Mononuclear cell (primary cell): ENCODE data around the gene RPTN. TPM values are rescaled to one million over a fixed set of nuclear protein-coding genes. Genes with fewer than 3 reads are reported as not detected.

Source experiments
- H3K27me3 ChIP-seq: 2 replicates; pipeline ENCODE4 v1.6.0; 2011; ENCODE audit warnings: low read length, control low read depth; ENCODE audit not compliant: insufficient read depth
- H3K4me1 ChIP-seq: 2 replicates; pipeline ENCODE4 v1.5.1; 2011; ENCODE audit warnings: mild to moderate bottlenecking, low read length, control low read depth; ENCODE audit not compliant: insufficient read depth
- H3K4me3 ChIP-seq: 2 replicates; pipeline ENCODE4 v1.5.1; 2011; ENCODE audit warnings: mild to moderate bottlenecking, low read length, moderate library complexity
- H3K9me3 ChIP-seq: 2 replicates; pipeline ENCODE4 v1.5.1; 2011; ENCODE audit warnings: low read depth, mild to moderate bottlenecking, control low read depth, low read length
- total RNA-seq: library from RNA; depleted of rRNA; stranded (reverse); fragments of >200 nt; gene quantifications from one replicate; pipeline ENCODE4 v1.2.3, GENCODE V29; 2012

The RPTN gene
- total RNA-seq, 1 donor: not detected

- H3K27me3 ChIP-seq: peaks cover 96% of the 10 kb centered on the region
- H3K4me3 ChIP-seq: no peak overlapping the region
- H3K9me3 ChIP-seq: no peaks in the 10 kb centered on the region
- peaks cover 56% of the 10 kb centered on the region for H3K4me1 ChIP-seq
Observed at GRCh38 chr1:152109998-152110294, 49.1 kb downstream of the RPTN start.

GRCh38 chr1:152109231-152109997 is 49.6 kb downstream of the RPTN start:
- H3K4me3 ChIP-seq: no peak overlapping the region
- no peaks in the 10 kb centered on the region for H3K9me3 ChIP-seq
- peaks cover 56% of the 10 kb centered on the region for H3K4me1 ChIP-seq
- H3K27me3 ChIP-seq: peaks cover 96% of the 10 kb centered on the region

- H3K4me3 ChIP-seq: no peak overlapping the region
- peaks cover 56% of the 10 kb centered on the region for H3K4me1 ChIP-seq
- H3K27me3 ChIP-seq: peaks cover 96% of the 10 kb centered on the region
- H3K9me3 ChIP-seq: no peaks in the 10 kb centered on the region
Observed at GRCh38 chr1:152108882-152109222, 50.2 kb downstream of the RPTN start.

GRCh38 chr1:152107984-152108881 is 50.8 kb downstream of the RPTN start:
- Histone ChIP-seq H3K9me3 (no peaks in the 10 kb centered on the region), H3K27me3 (peaks cover 95% of the 10 kb centered on the region), H3K4me1 (peaks cover 56% of the 10 kb centered on the region), H3K4me3 (no peak overlapping the region)

- H3K27me3 ChIP-seq: peaks cover 90% of the 10 kb centered on the region
- peaks cover 50% of the 10 kb centered on the region for H3K4me1 ChIP-seq
- no peaks in the 10 kb centered on the region for H3K9me3 ChIP-seq
- H3K4me3 ChIP-seq: no peak overlapping the region
Observed at GRCh38 chr1:152107031-152107983, 51.7 kb downstream of the RPTN start.

- Histone ChIP-seq H3K9me3 (no peaks in the 10 kb centered on the region), H3K27me3 (peaks cover 79% of the 10 kb centered on the region), H3K4me3 (no peak overlapping the region), H3K4me1 (peaks cover 26% of the 10 kb centered on the region)
Observed at GRCh38 chr1:152104854-152105253, 54.2 kb downstream of the RPTN start.

Other genes with a start within 250 kb of the RPTN start
- gene THEM4, start 249.7 kb downstream of the RPTN start, total RNA-seq: 16.0 TPM
- gene S100A10, start 165.4 kb downstream of the RPTN start, total RNA-seq: 113 TPM
- gene S100A11, start 122.2 kb downstream of the RPTN start, total RNA-seq: 63.4 TPM
- gene TCHHL1, start 70.2 kb downstream of the RPTN start, total RNA-seq: not detected
- not detected for gene TCHH, start 43.8 kb downstream of the RPTN start, total RNA-seq
- gene HRNR, start 65.0 kb upstream of the RPTN start, total RNA-seq: under 0.01 TPM
- not detected for gene FLG, start 166.0 kb upstream of the RPTN start, total RNA-seq
- not detected for gene FLG2, start 200.8 kb upstream of the RPTN start, total RNA-seq